CMK (cell line): ENCODE measurements around the gene CDC42.

Experiments used
- DNase-seq: peaks from one replicate; pipeline ENCODE4 v3.0.0-alpha.2; 2010; ENCODE audit warnings: low read depth

Gene CDC42

DNA sequence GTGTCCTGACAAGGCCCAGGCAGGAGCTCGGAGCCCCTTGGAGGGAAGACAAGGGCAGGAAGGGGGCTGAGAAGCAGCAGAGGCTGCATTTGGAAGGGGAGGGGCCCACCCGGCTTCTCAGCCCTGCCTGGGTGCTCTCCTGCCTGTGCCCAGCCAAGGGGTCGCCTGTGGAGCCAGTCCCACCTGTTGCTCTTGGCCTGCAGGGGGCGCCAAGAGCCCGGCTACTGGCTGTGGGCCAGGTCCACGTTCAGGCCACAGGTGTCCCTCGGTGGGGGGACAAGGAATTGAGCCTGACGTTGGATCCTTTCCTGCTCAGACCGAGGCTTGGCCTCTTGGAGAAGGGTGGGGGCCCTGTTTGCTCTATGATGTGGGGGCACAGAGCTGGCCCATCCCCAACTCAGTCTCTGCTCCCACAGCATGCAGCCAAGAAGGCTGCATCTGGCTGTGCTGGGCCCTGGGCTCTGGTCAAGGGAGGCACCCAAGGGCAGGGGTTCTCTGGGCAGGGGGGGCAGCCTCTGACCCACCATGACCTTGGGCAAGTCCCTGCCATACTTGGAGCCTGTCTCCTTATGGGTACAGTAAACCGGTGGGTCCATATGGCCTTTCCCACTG is 79.5 kb downstream of the CDC42 start:
- DNase-seq, result no peak

DNA sequence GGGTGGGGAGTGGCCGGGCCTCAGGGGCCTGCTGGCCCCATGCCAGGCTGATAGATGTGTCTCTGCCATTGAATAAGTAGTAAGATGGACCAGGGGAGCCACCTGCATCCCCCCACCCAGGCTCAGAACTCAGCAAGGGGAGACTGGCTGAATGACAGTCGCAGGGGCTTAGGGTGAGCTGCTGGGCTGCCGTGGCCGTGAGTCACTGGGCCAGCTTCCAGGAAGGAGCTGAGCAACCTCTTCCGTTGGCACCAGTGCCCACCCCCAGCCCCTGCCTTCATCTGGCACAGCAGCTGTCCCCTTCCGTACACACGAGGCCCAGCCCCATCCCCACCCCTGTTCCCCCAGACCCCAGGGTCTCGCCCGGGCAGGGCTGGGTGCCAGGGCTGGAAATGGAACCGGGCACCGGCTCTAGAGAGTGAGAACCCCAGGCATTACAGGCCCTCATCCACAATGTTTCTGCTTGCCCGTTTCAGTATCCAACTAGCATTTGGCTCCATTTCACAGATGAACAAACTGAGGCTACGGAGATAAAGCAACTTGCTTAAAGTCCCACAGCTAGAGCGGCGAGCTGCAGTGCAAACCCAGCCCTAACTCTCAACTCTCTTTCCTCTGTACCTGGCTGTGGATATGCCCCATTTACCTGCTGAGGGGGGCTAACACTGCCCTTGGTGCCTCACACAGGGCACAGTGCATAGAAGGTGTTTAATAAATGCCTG is 80.2 kb downstream of the CDC42 start:
- no peak for DNase-seq

- DNase-seq, result no peak
These were observed 80.9 kb downstream of the CDC42 start for GRCh38 chr1:22133247-22133930.

- DNase-seq, result no peak
These were observed 81.4 kb downstream of the CDC42 start for GRCh38 chr1:22133931-22134324.

GRCh38 chr1:22137004-22137720 is 84.7 kb downstream of the CDC42 start:
- DNase-seq, result no peak

DNA sequence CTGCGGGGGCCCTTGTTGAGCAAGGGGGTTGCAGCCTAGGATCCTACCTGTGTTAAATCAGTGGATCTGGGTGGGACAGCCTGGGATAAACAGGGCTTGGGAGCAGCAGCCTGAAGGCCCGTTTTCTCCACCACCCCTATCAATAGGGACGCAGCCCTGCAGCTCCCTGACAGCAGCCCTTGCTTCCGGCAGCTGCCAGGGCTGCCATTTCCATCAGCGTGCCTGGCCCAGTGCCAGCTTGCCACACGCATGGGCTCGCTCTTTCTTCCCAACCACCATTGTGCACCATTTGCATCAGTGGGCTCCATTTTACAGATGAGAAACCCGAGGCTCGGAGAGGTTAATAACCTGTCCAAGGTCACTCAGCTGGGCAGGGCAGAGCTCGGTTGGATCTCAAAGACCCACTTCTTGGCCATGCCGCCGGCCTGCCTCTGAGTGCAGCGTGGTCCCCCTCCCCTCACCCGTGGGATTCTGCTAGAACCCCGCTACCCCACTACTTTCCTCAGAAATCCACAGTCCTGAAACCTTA is 86.6 kb downstream of the CDC42 start:
- DNase-seq, result no peak

- no peak for DNase-seq
These were observed 87.3 kb downstream of the CDC42 start for GRCh38 chr1:22139817-22140216.
